ENCODE results near the gene NEURL3. TPM values are rescaled to one million over a fixed set of nuclear protein-coding genes. Genes with fewer than 3 reads are reported as not detected.

The NEURL3 gene
- polyA plus RNA-seq, 3 donors: not detected

- Mint-ChIP-seq H3K36me3 (no peaks in the 10 kb centered on the region), H3K4me1 (peaks cover 7% of the 10 kb centered on the region), H3K9me3 (peaks cover 7 to 15% (median 12%) of the 10 kb centered on the region in 7 donors), H3K4me3 (no peak overlapping the region), H3K27ac (peak overlapping the region in 1 of 7 donors; percentile 61), H3K27me3 (ENCODE audit: low read depth in 3 of 3) (peaks cover 8 to 15% (median 9%) of the 10 kb centered on the region in 3 donors)
- Histone ChIP-seq H3K4me3 (replicated peaks in 1 of 3; ENCODE audit: low read depth in 2 of 3, low read length in 3 of 3) (no peak overlapping the region), H3K4me2 (replicated peaks; ENCODE audit: extremely low read depth, low read length, poor library complexity, severe bottlenecking) (no peak overlapping the region), H3K79me2 (ENCODE audit: insufficient read depth, low read length) (no peaks in the 10 kb centered on the region), H3K27ac (ENCODE audit: low read depth in 1 of 2, low read length in 2 of 2) (no peak overlapping the region), H3K4me1 (ENCODE audit: control insufficient read depth in 1 of 2, insufficient read depth in 2 of 2, low read length in 2 of 2) (no peaks in the 10 kb centered on the region), H3K36me3 (replicated peaks in 1 of 2; ENCODE audit: control insufficient read depth in 1 of 2, insufficient read depth in 2 of 2, low read length in 2 of 2) (no peaks in the 10 kb centered on the region), H2AFZ (ENCODE audit: insufficient read depth, low read depth, low read length, poor library complexity, severe bottlenecking) (no peak overlapping the region), H3K9me3 (replicated peaks in 1 of 2; ENCODE audit: control insufficient read depth in 1 of 2, insufficient read depth in 1 of 2, low read length in 2 of 2) (peaks cover 0 to 4% of the 10 kb centered on the region in 2 donors), H4K20me1 (ENCODE audit: insufficient read depth, low read length) (no peaks in the 10 kb centered on the region), H3K27me3 (ENCODE audit: control insufficient read depth in 2 of 2, insufficient read depth in 2 of 2, low read length in 2 of 2) (peaks cover 0 to 2% of the 10 kb centered on the region in 2 donors), H3K9ac (ENCODE audit: insufficient read depth, low read length, poor library complexity, severe bottlenecking) (no peak overlapping the region)
- no peak for TF ChIP-seq CTCF (IDR thresholded peaks at IDR 0.05)
- WGBS (ENCODE audit: insufficient coverage): no CpG with 5 or more reads among the region's 2 CpGs
- no peak for DNase-seq
- intact Hi-C loops (cut with micrococcal nuclease): no loop called here
These were observed 16.1 kb upstream of the NEURL3 start for GRCh38 chr2:96521219-96521618.

DNA sequence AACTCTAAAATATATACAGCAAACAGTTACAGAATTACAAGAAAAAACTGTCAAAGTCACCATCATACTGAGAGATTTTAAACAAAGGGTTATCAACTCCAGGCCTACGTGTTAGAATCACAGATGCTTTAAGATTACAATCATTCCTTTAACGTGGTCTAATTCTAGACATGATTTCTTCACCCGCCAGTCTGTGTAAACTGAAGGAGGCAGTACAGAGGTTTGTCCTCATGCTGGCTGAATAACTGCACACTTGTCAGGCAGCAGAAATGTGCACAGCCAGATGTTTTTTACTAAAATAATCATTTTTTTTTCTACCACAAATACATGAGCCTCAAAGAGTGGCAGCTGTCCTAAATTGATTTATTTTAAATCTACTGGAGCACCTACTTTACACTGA is 15.5 kb upstream of the NEURL3 start:
- H3K9me3 Mint-ChIP-seq: peaks cover 7 to 15% (median 12%) of the 10 kb centered on the region in 7 donors
- peaks cover 7% of the 10 kb centered on the region for H3K4me1 Mint-ChIP-seq
- no peaks in the 10 kb centered on the region for H3K36me3 Mint-ChIP-seq
- H3K27ac ChIP-seq (ENCODE audit: low read depth in 1 of 2, low read length in 2 of 2): no peak overlapping the region
- H3K9me3 ChIP-seq (replicated peaks in 1 of 2; ENCODE audit: control insufficient read depth in 1 of 2, insufficient read depth in 1 of 2, low read length in 2 of 2): peaks cover 0 to 4% of the 10 kb centered on the region in 2 donors
- H2AFZ ChIP-seq (ENCODE audit: insufficient read depth, low read depth, low read length, poor library complexity, severe bottlenecking): no peak overlapping the region
- H3K4me3 Mint-ChIP-seq: no peak overlapping the region
- H4K20me1 ChIP-seq (ENCODE audit: insufficient read depth, low read length): no peaks in the 10 kb centered on the region
- H3K4me3 ChIP-seq (replicated peaks in 1 of 3; ENCODE audit: low read depth in 2 of 3, low read length in 3 of 3): no peak overlapping the region
- peak; percentile 9 for TF ChIP-seq CTCF (IDR thresholded peaks at IDR 0.05)
- H3K79me2 ChIP-seq (ENCODE audit: insufficient read depth, low read length): no peaks in the 10 kb centered on the region
- no peaks in the 10 kb centered on the region for H3K4me1 ChIP-seq (ENCODE audit: control insufficient read depth in 1 of 2, insufficient read depth in 2 of 2, low read length in 2 of 2)
- H3K36me3 ChIP-seq (replicated peaks in 1 of 2; ENCODE audit: control insufficient read depth in 1 of 2, insufficient read depth in 2 of 2, low read length in 2 of 2): no peaks in the 10 kb centered on the region
- no peak for DNase-seq
- H3K27ac Mint-ChIP-seq: no peak overlapping the region
- no peak overlapping the region for H3K4me2 ChIP-seq (replicated peaks; ENCODE audit: extremely low read depth, low read length, poor library complexity, severe bottlenecking)
- WGBS (ENCODE audit: insufficient coverage): no CpG with 5 or more reads among the region's 3 CpGs
- no peak overlapping the region for H3K9ac ChIP-seq (ENCODE audit: insufficient read depth, low read length, poor library complexity, severe bottlenecking)
- peaks cover 0 to 2% of the 10 kb centered on the region in 2 donors for H3K27me3 ChIP-seq (ENCODE audit: control insufficient read depth in 2 of 2, insufficient read depth in 2 of 2, low read length in 2 of 2)
- intact Hi-C loops (cut with micrococcal nuclease): no loop called here
- peaks cover 5 to 11% (median 7%) of the 10 kb centered on the region in 3 donors for H3K27me3 Mint-ChIP-seq (ENCODE audit: low read depth in 3 of 3)

Measured in CD14-positive monocyte (primary cell).